Brain microvascular endothelial cell (primary cell): ENCODE measurements around the gene RNF182.
"Not testable (repeated sequence)": the region's sequence is repeated elsewhere in the genome, so short reads cannot be mapped to it uniquely, and the experiment has no call there.

Source experiments
- DNase-seq: peaks from one replicate; pipeline ENCODE4 v3.0.0-alpha.2; 2020
- H3K27ac ChIP-seq: fragments of 250-450 bp; sonication (Bioruptor Pico); 2 replicates; pipeline ENCODE4 v1.5.1; 2020; ENCODE audit warnings: mild to moderate bottlenecking, moderate library complexity
- H3K27me3 ChIP-seq: fragments of 250-450 bp; sonication (Bioruptor Pico); replicated peaks from 2 replicates; pipeline ENCODE4 v1.5.1; 2020; ENCODE audit warnings: mild to moderate bottlenecking
- H3K36me3 ChIP-seq: fragments of 250-450 bp; sonication (Bioruptor Pico); replicated peaks from 2 replicates; pipeline ENCODE4 v1.5.1; 2020; ENCODE audit warnings: mild to moderate bottlenecking
- H3K4me3 ChIP-seq: 2 replicates; pipeline ENCODE4 v1.5.1; 2011; ENCODE audit warnings: low read depth, mild to moderate bottlenecking, control low read depth, low read length, moderate library complexity
- in situ Hi-C: cut with HindIII; loops from 2 replicates; pipeline ENCODE4 v1.10.0; 2017; ENCODE audit warnings: low sequenced_read_pairs, low pct_ligation_motif_present
- TF ChIP-seq, protein P1 (sequence below): IDR thresholded peaks from 2 replicates; pipeline ENCODE4 v1.5.1; 2011; ENCODE audit warnings: low read depth, mild to moderate bottlenecking, moderate library complexity, low read length, control low read depth, inconsistent platforms; ENCODE audit errors: missing control alignments

Gene RNF182

DNA sequence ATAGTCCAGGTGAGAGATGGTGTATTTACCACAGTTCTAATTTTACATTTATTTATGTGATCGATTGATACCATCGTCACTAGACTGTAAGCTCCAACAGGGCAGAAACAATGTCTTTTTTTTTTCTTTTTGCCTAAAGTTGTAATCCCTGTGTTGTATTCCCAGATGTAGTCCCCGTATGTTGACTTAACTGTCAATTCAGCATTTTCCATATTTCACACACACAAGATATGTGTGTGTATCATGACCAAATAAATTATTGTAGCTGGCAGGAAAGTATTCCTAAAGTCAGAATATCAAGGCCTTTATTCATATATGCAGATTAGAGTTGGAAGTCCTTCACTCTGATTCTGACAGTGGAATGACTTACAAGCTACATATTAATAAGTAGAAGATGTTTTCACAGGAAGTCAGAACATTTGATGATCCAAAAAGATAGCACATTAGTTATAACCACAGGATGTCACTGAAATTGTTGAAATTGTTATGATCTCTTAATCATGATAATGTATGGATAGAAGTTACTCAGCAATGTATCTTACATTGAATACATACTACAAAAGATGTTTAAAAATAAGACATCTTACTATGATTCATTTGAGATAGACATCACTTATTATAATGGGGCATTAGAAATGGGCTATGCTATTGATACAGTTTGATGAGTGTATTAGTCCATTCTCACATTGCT, 10.6 kb downstream of the RNF182 start:
- in situ Hi-C loops: no loop called here
- Histone ChIP-seq H3K4me3 (no peak overlapping the region), H3K27me3 (no peaks in the 10 kb centered on the region), H3K27ac (no peak overlapping the region), H3K36me3 (no peaks in the 10 kb centered on the region)
- TF ChIP-seq, protein P1, sequence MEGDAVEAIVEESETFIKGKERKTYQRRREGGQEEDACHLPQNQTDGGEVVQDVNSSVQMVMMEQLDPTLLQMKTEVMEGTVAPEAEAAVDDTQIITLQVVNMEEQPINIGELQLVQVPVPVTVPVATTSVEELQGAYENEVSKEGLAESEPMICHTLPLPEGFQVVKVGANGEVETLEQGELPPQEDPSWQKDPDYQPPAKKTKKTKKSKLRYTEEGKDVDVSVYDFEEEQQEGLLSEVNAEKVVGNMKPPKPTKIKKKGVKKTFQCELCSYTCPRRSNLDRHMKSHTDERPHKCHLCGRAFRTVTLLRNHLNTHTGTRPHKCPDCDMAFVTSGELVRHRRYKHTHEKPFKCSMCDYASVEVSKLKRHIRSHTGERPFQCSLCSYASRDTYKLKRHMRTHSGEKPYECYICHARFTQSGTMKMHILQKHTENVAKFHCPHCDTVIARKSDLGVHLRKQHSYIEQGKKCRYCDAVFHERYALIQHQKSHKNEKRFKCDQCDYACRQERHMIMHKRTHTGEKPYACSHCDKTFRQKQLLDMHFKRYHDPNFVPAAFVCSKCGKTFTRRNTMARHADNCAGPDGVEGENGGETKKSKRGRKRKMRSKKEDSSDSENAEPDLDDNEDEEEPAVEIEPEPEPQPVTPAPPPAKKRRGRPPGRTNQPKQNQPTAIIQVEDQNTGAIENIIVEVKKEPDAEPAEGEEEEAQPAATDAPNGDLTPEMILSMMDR: no peak
- DNase-seq: no peak

DNA sequence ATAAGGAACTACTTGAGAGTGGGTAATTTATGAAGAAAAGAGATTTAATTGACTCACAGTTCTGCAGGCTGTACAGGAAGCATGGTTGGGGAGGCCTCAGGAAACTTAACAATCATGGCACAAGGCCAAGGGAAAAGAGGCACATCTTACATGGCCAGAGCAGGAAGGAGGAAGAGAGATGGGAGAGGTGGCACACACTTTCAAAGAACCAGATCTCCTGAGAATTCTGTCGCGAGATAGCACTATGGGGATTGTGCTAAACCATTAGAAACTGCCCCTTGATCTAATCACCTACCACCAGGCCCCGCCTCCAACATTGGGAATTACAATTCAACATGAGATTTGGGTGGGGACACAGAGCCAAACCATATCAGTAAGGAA, 11.1 kb downstream of the RNF182 start:
- H3K27me3 ChIP-seq, H3K4me3 ChIP-seq, H3K36me3 ChIP-seq, DNase-seq, in situ Hi-C loops, H3K27ac ChIP-seq: not testable (repeated sequence)

DNA sequence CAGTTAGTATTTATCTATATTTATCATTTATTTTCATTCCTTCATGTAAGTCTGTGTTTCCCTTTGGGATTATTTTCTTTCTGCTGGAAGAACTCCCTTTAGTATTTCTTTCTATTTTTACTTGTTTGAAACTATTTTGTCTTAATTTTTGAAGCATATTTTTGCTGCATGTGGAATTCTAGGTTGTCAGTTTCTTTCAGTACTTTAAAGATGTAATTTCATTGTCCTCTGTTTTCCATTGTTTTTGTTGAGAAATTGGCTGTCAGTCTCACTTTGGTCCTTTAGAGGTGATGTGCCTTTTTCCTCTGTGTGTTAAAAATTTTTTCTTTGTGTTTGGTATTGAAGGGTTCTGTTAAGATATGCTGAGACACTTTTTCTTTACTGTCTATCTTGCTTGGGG, 17.1 kb downstream of the RNF182 start:
- TF ChIP-seq, protein P1: no peak
- Histone ChIP-seq H3K4me3 (no peak overlapping the region), H3K27ac (no peak overlapping the region), H3K27me3 (no peaks in the 10 kb centered on the region), H3K36me3 (no peaks in the 10 kb centered on the region)
- DNase-seq: no peak
- in situ Hi-C loops: no loop called here

DNA sequence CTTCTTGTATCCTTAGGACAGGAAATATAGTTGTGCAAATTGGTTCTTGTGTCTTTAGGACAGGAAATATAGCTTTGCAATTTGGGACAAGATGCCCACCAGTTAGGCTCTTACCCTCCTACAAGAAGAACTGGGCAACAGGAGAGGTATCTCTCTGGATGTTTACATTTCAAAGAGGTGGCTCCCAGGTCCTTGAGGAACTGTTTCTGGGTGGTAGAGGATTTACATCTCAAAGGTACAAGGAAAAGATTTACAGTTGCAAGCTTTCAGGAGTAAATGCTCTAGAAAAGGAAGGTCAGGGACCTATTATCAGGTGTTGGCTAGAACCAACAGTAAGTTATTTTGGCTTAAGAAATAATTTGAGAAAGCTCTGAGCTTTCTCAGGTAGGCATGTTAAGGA, 19.2 kb downstream of the RNF182 start:
- DNase-seq: no peak
- H3K27ac ChIP-seq: no peak overlapping the region
- in situ Hi-C loops: no loop called here
- no peaks in the 10 kb centered on the region for H3K27me3 ChIP-seq
- no peak overlapping the region for H3K4me3 ChIP-seq
- TF ChIP-seq, protein P1: no peak
- no peaks in the 10 kb centered on the region for H3K36me3 ChIP-seq

DNA sequence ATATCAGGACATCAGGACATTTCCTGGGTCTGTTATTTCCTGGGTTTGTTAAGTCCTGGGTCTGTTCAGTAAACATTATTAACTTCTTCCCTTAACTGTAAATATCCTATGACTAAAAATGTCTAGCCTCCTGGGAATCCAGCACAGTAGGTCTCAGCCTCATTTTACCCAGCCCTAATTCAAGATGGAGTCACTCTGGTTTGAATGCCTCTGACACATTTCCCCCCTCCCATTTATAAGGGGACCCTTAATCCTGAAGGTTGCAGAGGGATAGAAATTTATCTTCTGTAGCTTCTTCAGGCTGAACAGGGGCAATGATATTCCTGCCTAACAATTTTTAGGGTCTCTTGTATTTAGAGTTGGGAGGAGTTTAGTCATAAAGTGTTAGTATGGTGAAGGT, 21.8 kb downstream of the RNF182 start:
- no peaks in the 10 kb centered on the region for H3K27me3 ChIP-seq
- TF ChIP-seq, protein P1: no peak
- no peak overlapping the region for H3K27ac ChIP-seq
- DNase-seq: no peak
- no peaks in the 10 kb centered on the region for H3K36me3 ChIP-seq
- no peak overlapping the region for H3K4me3 ChIP-seq
- in situ Hi-C loops: no loop called here

DNA sequence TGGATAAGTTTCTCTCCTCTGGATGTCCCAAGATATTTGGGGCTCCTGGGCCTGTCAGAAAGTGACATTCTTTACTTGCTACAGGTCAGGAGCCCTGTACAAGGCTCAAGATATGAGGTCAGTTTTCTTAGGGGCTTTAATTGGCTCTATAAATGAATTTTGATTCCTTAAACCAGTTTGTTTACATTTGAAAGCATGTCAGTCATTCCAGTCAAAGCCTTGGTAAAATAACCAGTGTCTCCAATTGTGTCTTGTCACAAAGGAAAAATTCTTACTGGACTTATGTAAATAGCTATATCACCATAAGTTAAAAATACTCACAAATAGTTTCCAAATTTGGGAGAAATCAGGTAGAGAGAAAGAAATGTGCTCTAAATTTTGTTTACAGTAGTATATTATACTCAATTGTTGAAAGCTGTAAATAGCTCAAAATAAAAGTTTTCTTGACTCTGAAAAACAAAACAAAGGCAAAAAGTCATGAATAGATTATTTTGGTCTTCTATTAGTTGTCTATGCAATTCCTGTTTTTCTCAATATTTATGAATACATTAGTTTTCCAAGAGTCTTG, 22.9 kb downstream of the RNF182 start:
- Histone ChIP-seq H3K36me3 (no peaks in the 10 kb centered on the region), H3K27me3 (no peaks in the 10 kb centered on the region), H3K4me3 (no peak overlapping the region), H3K27ac (no peak overlapping the region)
- no peak for DNase-seq
- TF ChIP-seq, protein P1: no peak
- in situ Hi-C loops: no loop called here
